Gastrocnemius medialis (tissue), 4 donors: ENCODE results near the gene EXPH5.

Source experiments
- POLR2A ChIP-seq, 2 donors: fragments of 450-650 bp; IDR thresholded peaks; one replicate each; pipeline ENCODE4 v1.6.1; 2017; ENCODE audit warnings: antibody characterized with exemption in 2 of 2, mild to moderate bottlenecking in 2 of 2, moderate library complexity in 2 of 2
- TF ChIP-seq, protein P1 (sequence below), 5 experiments: fragments of 450-650 bp in 3 of 5; fragments of 200-600 bp in 2 of 5; sonication (generic) in 2 of 5; IDR thresholded peaks in 4 of 5; conservative IDR thresholded peaks in 1 of 5; 1 replicate in 4 of 5; 2 replicates in 1 of 5; pipeline ENCODE4 v1.5.1; 2016 to 2019; ENCODE audit warnings: antibody characterized with exemption in 5 of 5, mild to moderate bottlenecking in 3 of 5, moderate library complexity in 3 of 5

DNA sequence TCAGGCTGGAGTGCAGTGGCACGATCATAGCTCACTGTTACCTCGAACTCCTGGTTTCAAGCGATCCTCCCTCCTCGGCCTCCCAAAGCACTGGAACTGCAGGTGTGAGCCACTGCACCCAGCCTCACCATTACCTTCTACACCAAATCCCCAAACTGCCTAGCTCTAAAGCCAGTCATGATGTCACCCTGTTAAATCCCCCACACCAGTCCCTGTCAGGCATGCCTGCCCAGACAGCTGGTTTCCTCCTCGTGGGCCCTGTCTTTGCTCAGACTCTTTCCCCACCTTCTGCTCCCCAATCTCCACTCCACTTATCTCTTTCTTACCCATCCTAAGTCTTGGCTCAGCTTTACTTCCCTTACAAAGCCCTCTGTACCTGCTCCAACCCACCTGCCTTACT is 12.5 kb upstream of the EXPH5 start:
- TF ChIP-seq, protein P1, sequence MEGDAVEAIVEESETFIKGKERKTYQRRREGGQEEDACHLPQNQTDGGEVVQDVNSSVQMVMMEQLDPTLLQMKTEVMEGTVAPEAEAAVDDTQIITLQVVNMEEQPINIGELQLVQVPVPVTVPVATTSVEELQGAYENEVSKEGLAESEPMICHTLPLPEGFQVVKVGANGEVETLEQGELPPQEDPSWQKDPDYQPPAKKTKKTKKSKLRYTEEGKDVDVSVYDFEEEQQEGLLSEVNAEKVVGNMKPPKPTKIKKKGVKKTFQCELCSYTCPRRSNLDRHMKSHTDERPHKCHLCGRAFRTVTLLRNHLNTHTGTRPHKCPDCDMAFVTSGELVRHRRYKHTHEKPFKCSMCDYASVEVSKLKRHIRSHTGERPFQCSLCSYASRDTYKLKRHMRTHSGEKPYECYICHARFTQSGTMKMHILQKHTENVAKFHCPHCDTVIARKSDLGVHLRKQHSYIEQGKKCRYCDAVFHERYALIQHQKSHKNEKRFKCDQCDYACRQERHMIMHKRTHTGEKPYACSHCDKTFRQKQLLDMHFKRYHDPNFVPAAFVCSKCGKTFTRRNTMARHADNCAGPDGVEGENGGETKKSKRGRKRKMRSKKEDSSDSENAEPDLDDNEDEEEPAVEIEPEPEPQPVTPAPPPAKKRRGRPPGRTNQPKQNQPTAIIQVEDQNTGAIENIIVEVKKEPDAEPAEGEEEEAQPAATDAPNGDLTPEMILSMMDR (IDR thresholded peaks at IDR 0.05 in 4 of 5, conservative IDR thresholded peaks at IDR 0.05 in 1 of 5), result no peak
- TF ChIP-seq POLR2A (IDR thresholded peaks at IDR 0.05), result no peak
